Measurements from ENCODE around the gene PTX4. TPM values are rescaled to one million over a fixed set of nuclear protein-coding genes. Genes with fewer than 3 reads are reported as not detected.

Gene PTX4
- polyA plus RNA-seq, 3 donors = 0.19 TPM; not detected in 2

GRCh38 chr16:1455190-1456171, 33.3 kb downstream of the PTX4 start:
- Mint-ChIP-seq H3K4me1 (no peaks in the 10 kb centered on the region), H3K4me3 (no peak overlapping the region), H3K27ac (no peak overlapping the region), H3K9me3 (no peaks in the 10 kb centered on the region), H3K36me3 (peaks cover 62 to 90% of the 10 kb centered on the region in 2 donors), H3K27me3 (ENCODE audit: low read depth in 3 of 3) (peaks cover 0 to 1% (median 0%) of the 10 kb centered on the region in 3 donors)
- Histone ChIP-seq H3K4me3 (replicated peaks in 1 of 3; ENCODE audit: low read depth in 2 of 3, low read length in 3 of 3) (no peak overlapping the region), H3K36me3 (replicated peaks in 1 of 2; ENCODE audit: control insufficient read depth in 1 of 2, insufficient read depth in 2 of 2, low read length in 2 of 2) (peaks cover 88 to 96% of the 10 kb centered on the region in 2 donors), H3K27me3 (ENCODE audit: control insufficient read depth in 2 of 2, insufficient read depth in 2 of 2, low read length in 2 of 2) (no peaks in the 10 kb centered on the region), H3K4me2 (replicated peaks; ENCODE audit: extremely low read depth, low read length, poor library complexity, severe bottlenecking) (no peak overlapping the region), H3K9me3 (replicated peaks in 1 of 2; ENCODE audit: control insufficient read depth in 1 of 2, insufficient read depth in 1 of 2, low read length in 2 of 2) (no peaks in the 10 kb centered on the region), H4K20me1 (ENCODE audit: insufficient read depth, low read length) (peaks cover 45% of the 10 kb centered on the region), H3K27ac (ENCODE audit: low read depth in 1 of 2, low read length in 2 of 2) (no peak overlapping the region), H2AFZ (ENCODE audit: insufficient read depth, low read depth, low read length, poor library complexity, severe bottlenecking) (no peak overlapping the region), H3K79me2 (ENCODE audit: insufficient read depth, low read length) (peaks cover 10% of the 10 kb centered on the region), H3K4me1 (ENCODE audit: control insufficient read depth in 1 of 2, insufficient read depth in 2 of 2, low read length in 2 of 2) (no peaks in the 10 kb centered on the region), H3K9ac (ENCODE audit: insufficient read depth, low read length, poor library complexity, severe bottlenecking) (no peak overlapping the region)
- no peak for DNase-seq
- WGBS (ENCODE audit: insufficient coverage) = 97% methylated on average over 37 of the region's 41 CpGs
- TF ChIP-seq CTCF (IDR thresholded peaks at IDR 0.05) = no peak
- intact Hi-C loops (cut with micrococcal nuclease) = loop anchor here in 1 of 2 donors (10.0 kb wide), 1 partner anchor 49 kb away; no protein-coding TSS in a partner anchor

GRCh38 chr16:1454561-1454960, 34.2 kb downstream of the PTX4 start:
- H3K36me3 ChIP-seq (replicated peaks in 1 of 2; ENCODE audit: control insufficient read depth in 1 of 2, insufficient read depth in 2 of 2, low read length in 2 of 2) = peaks cover 88 to 97% of the 10 kb centered on the region in 2 donors
- H3K4me1 Mint-ChIP-seq = no peaks in the 10 kb centered on the region
- H3K9me3 ChIP-seq (replicated peaks in 1 of 2; ENCODE audit: control insufficient read depth in 1 of 2, insufficient read depth in 1 of 2, low read length in 2 of 2) = no peaks in the 10 kb centered on the region
- no peak overlapping the region for H3K4me2 ChIP-seq (replicated peaks; ENCODE audit: extremely low read depth, low read length, poor library complexity, severe bottlenecking)
- no peak for DNase-seq
- H3K36me3 Mint-ChIP-seq = peaks cover 63 to 91% of the 10 kb centered on the region in 2 donors
- no peak overlapping the region for H3K4me3 ChIP-seq (replicated peaks in 1 of 3; ENCODE audit: low read depth in 2 of 3, low read length in 3 of 3)
- H3K27me3 ChIP-seq (ENCODE audit: control insufficient read depth in 2 of 2, insufficient read depth in 2 of 2, low read length in 2 of 2) = no peaks in the 10 kb centered on the region
- H3K27me3 Mint-ChIP-seq (ENCODE audit: low read depth in 3 of 3) = peaks cover 0 to 1% (median 0%) of the 10 kb centered on the region in 3 donors
- H3K4me3 Mint-ChIP-seq = no peak overlapping the region
- intact Hi-C loops (cut with micrococcal nuclease) = loop anchor here in 1 of 2 donors (10.0 kb wide), 1 partner anchor 50 kb away; no protein-coding TSS in a partner anchor
- H3K9me3 Mint-ChIP-seq = no peaks in the 10 kb centered on the region
- H2AFZ ChIP-seq (ENCODE audit: insufficient read depth, low read depth, low read length, poor library complexity, severe bottlenecking) = no peak overlapping the region
- WGBS (ENCODE audit: insufficient coverage) = 90% methylated on average over 17 of the region's 17 CpGs
- no peaks in the 10 kb centered on the region for H3K4me1 ChIP-seq (ENCODE audit: control insufficient read depth in 1 of 2, insufficient read depth in 2 of 2, low read length in 2 of 2)
- TF ChIP-seq CTCF (IDR thresholded peaks at IDR 0.05) = no peak
- peaks cover 43% of the 10 kb centered on the region for H4K20me1 ChIP-seq (ENCODE audit: insufficient read depth, low read length)
- no peak overlapping the region for H3K9ac ChIP-seq (ENCODE audit: insufficient read depth, low read length, poor library complexity, severe bottlenecking)
- H3K27ac Mint-ChIP-seq = peak overlapping the region in 1 of 7 donors; percentile 56
- H3K79me2 ChIP-seq (ENCODE audit: insufficient read depth, low read length) = peaks cover 4% of the 10 kb centered on the region
- H3K27ac ChIP-seq (ENCODE audit: low read depth in 1 of 2, low read length in 2 of 2) = peak overlapping the region in 1 of 2 donors; percentile 5

All from CD14-positive monocyte (primary cell).